Right lobe of liver (tissue), 6 donors: ENCODE measurements around the gene CMPK2. TPM values are rescaled to one million over a fixed set of nuclear protein-coding genes. Genes with fewer than 3 reads are reported as not detected.

ENCODE experiments used
- ATAC-seq, 4 donors: fragments of 200-7000 bp; cut with Tn5 transposase; one replicate each; pipeline ENCODE4 v1.9.1; 2020; ENCODE audit warnings: mild to moderate bottlenecking in 4 of 4, moderate library complexity in 4 of 4
- DNase-seq, 3 donors: peaks; one replicate each; pipeline ENCODE4 v3.0.0-alpha.2; 2020
- H3K27ac ChIP-seq, 3 donors: fragments of 200-600 bp; one replicate each; pipeline ENCODE4 v1.8.0; 2022
- H3K27me3 ChIP-seq, 2 donors: fragments of 200-600 bp; one replicate each; pipeline ENCODE4 v1.8.0; 2022
- H3K36me3 ChIP-seq, 4 donors: fragments of 200-600 bp; sonication (generic) in 1 of 4; one replicate each; pipeline versions ENCODE4 v1.5.1 to v1.8.0; 2017 to 2022; ENCODE audit warnings: control low read depth in 1 of 4
- H3K4me1 ChIP-seq, 4 donors: fragments of 200-600 bp; sonication (generic) in 1 of 4; one replicate each; pipeline versions ENCODE4 v1.5.1 to v1.8.0; 2017 to 2022; ENCODE audit warnings: control low read depth in 1 of 4
- H3K4me3 ChIP-seq, 3 donors: fragments of 200-600 bp; one replicate each; pipeline ENCODE4 v1.8.0; 2022
- H3K9me3 ChIP-seq, 4 donors: fragments of 200-600 bp; sonication (generic) in 1 of 4; one replicate each; pipeline versions ENCODE4 v1.5.1 to v1.8.0; 2017 to 2022; ENCODE audit warnings: control low read depth in 1 of 4
- CTCF ChIP-seq, 4 donors: fragments of 200-600 bp in 3 of 4; fragments of 450-650 bp in 1 of 4; IDR thresholded peaks; one replicate each; pipeline versions ENCODE4 v1.5.1 to v1.8.0; 2016 to 2022; ENCODE audit warnings: antibody characterized with exemption in 4 of 4, mild to moderate bottlenecking in 2 of 4
- POLR2A ChIP-seq: fragments of 450-650 bp; IDR thresholded peaks from one replicate; pipeline ENCODE4 v1.6.1; 2017; ENCODE audit warnings: antibody characterized with exemption, mild to moderate bottlenecking
- WGBS: methylation state at CpG from one replicate; pipeline ENCODE4 v1.1.6; 2018; ENCODE audit warnings: low coverage, low lambda C conversion rate; ENCODE audit not compliant: insufficient coverage; ENCODE audit errors: missing lambda C conversion rate; 5-methylcytosine and 5-hydroxymethylcytosine counted together
- intact Hi-C, 2 donors: fragments of 100-400 bp; cut with DNase I; formaldehyde crosslinking; loops; one replicate each; pipeline versions ENCODE4 v1.11.2 to v1.14.1; 2022
- total RNA-seq, 6 experiments: library from RNA; depleted of rRNA in 2 of 6; stranded (reverse); fragments of >200 nt in 2 of 6; fragmentation: NEBNext Ultra II Directional in 3 of 6; extraction: Animal tissue kit (Norgen Biotek cat#: 25700) in 3 of 6; gene quantifications; one replicate each; pipeline versions ENCODE4 v1.1.0 to v1.2.4, GENCODE V29; 2016 to 2023
- donor health status: DM: no; HTN: yes; CAD: no.
- donor health status: DM: no; HTN: no; CAD: no.
- donor health status: DM: no; HTN: no; CAD: no.
- donor health status: DM: no; HTN: yes; CAD: no.
- donor health status: DM: no; HTN: yes; CAD: no.

Gene CMPK2
- total RNA-seq, 6 experiments from 2014 or later, result 1.9 to 5.1 (median 3.8) TPM

GRCh38 chr2:6827566-6828298 lies 38.0 kb downstream of the CMPK2 start:
- Histone ChIP-seq H3K36me3 (no peaks in the 10 kb centered on the region), H3K27me3 (no peaks in the 10 kb centered on the region), H3K27ac (no peak overlapping the region), H3K4me1 (no peaks in the 10 kb centered on the region), H3K4me3 (no peak overlapping the region), H3K9me3 (no peaks in the 10 kb centered on the region)
- intact Hi-C loops, result no loop called here
- 60% methylated on average over 5 of the region's 5 CpGs for WGBS
- no peak for TF ChIP-seq CTCF (IDR thresholded peaks at IDR 0.05)
- TF ChIP-seq POLR2A, result no peak
- ATAC-seq (no peak), DNase-seq (no peak)

- ATAC-seq, result peak; percentile 73 to 87 (median 78)
- no peak overlapping the region for H3K4me3 ChIP-seq
- H3K9me3 ChIP-seq, result no peaks in the 10 kb centered on the region
- no peaks in the 10 kb centered on the region for H3K4me1 ChIP-seq
- intact Hi-C loops, result no loop called here
- H3K36me3 ChIP-seq, result no peaks in the 10 kb centered on the region
- no peak for DNase-seq
- 19% methylated on average over 4 of the region's 4 CpGs for WGBS
- no peak overlapping the region for H3K27ac ChIP-seq
- TF ChIP-seq CTCF (IDR thresholded peaks at IDR 0.05) (peak; percentile 48 to 59 (median 54)), POLR2A (no peak)
- H3K27me3 ChIP-seq, result no peaks in the 10 kb centered on the region
Measured at GRCh38 chr2:6826081-6826913, 39.4 kb downstream of the CMPK2 start.

GRCh38 chr2:6824962-6825361 lies 40.7 kb downstream of the CMPK2 start:
- no peak for TF ChIP-seq CTCF (IDR thresholded peaks at IDR 0.05)
- TF ChIP-seq POLR2A, result no peak
- no peak overlapping the region for H3K27ac ChIP-seq
- no peaks in the 10 kb centered on the region for H3K9me3 ChIP-seq
- no peaks in the 10 kb centered on the region for H3K36me3 ChIP-seq
- intact Hi-C loops, result no loop called here
- no peak for ATAC-seq
- no peaks in the 10 kb centered on the region for H3K27me3 ChIP-seq
- no peaks in the 10 kb centered on the region for H3K4me1 ChIP-seq
- no peak overlapping the region for H3K4me3 ChIP-seq
- DNase-seq, result no peak
- WGBS, result 43% methylated on average over 3 of the region's 3 CpGs

GRCh38 chr2:6823111-6823510 lies 42.6 kb downstream of the CMPK2 start:
- no peak overlapping the region for H3K4me3 ChIP-seq
- no peaks in the 10 kb centered on the region for H3K9me3 ChIP-seq
- WGBS, result 57% methylated on average over 5 of the region's 5 CpGs
- no peaks in the 10 kb centered on the region for H3K27me3 ChIP-seq
- ATAC-seq (no peak), DNase-seq (no peak)
- H3K4me1 ChIP-seq, result no peaks in the 10 kb centered on the region
- TF ChIP-seq CTCF (IDR thresholded peaks at IDR 0.05) (no peak), POLR2A (no peak)
- H3K27ac ChIP-seq, result no peak overlapping the region
- H3K36me3 ChIP-seq, result no peaks in the 10 kb centered on the region
- intact Hi-C loops, result no loop called here
